ENCODE data around the gene MYBBP1A.

DNA sequence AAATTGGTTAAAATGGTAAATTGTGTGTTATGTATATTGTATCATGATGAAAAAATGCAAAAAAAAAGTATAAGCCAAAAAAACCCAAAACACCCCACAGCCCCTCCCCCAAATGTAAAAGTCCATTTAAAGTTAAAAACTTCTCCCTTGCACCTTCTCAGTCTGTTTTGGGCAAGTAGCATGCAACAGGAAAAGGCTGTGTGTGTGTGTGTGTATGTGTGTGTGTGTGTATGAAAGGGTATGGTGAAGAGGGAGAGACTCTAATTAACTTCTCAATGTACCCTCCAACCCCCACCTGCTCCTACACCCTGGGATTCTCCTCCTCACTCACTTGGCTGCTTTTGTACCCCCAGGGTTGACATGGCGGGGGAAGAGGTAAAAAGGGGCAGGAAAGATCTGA is 14.4 kb upstream of the MYBBP1A start:
- TF ChIP-seq CTCF (IDR thresholded peaks at IDR 0.05; ENCODE audit: insufficient read depth, low read length) (no peak), REST (IDR thresholded peaks at IDR 0.05; ENCODE audit: insufficient replicate concordance, low read depth) (no peak)
